Measurements from ENCODE around the gene PRKRA.
"Not testable (repeated sequence)": the region's sequence is repeated elsewhere in the genome, so short reads cannot be mapped to it uniquely, and the experiment has no call there.

PRKRA gene

GRCh38 chr2:178414266-178415247 is 36.4 kb downstream of the PRKRA start:
- peak; percentile 68 for DNase-seq (ENCODE audit: low read depth, low spot score)
- POLR2A ChIA-PET: interaction anchor here (0.7 to 1.5 kb wide), 4 partner anchors 10 to 431 kb away, joined by 3 to 8 read pairs (median 3); partner anchors contain the start of gene RBM45
- peak overlapping the region; percentile 63 for H3K4me3 ChIP-seq (ENCODE audit: low read depth, low read length)
- TF ChIP-seq CTCF (IDR thresholded peaks at IDR 0.05; ENCODE audit: insufficient read depth, low read length, missing control alignments): peak; percentile 95
- CTCF ChIA-PET: interaction anchor here (0.6 to 10.2 kb wide), 51 partner anchors 11 to 641 kb away, joined by 3 to 282 read pairs (median 4); partner anchors contain the start of genes PJVK, PRKRA and RBM45

DNA sequence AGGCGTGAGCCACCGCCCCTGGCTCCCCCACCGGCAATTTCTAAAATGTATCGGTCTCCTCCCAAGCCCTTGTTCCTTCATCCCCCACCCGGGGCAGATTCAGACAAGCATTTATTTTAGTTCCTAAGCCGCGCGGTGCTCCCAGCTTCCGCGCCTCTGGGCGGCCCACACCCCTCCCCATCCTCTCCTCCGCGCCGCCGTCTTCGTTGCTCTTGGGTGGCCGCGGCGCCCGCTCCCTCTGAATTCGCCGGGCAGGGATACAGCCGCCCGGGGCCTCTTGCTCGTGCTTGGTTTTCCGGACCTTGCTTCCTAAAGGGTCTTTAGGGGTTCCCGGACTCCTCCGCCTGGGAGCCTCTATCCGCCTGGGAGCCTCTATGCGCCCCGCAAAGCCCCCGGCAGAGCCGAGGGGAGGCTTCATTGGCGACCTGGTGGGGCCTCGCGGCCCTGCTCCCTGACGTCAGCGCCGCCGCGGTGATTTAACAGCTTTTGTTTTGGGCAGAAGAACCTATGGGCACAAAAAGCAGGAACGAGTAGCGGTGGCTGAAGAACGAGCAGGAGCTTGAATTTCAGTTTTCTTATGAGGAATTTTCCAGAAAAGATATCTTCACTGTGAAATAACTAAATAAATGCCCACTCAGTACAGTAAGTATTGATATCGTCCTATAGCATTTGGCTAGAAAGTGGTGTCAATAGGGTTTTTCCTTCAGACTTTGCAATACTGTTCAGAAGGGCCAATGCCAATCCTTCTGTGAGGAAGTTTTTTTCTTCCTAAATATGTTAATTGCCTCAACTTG is 37.3 kb downstream of the PRKRA start:
- DNase-seq (ENCODE audit: low read depth, low spot score): no peak
- TF ChIP-seq CTCF (IDR thresholded peaks at IDR 0.05; ENCODE audit: insufficient read depth, low read length, missing control alignments): no peak
- CTCF ChIA-PET: interaction anchor here (0.9 to 10.2 kb wide), 36 partner anchors 10 to 430 kb away, joined by 3 to 282 read pairs (median 5); partner anchors contain the start of genes PJVK, PRKRA and RBM45
- peak overlapping the region; percentile 63 for H3K4me3 ChIP-seq (ENCODE audit: low read depth, low read length)
- POLR2A ChIA-PET: interaction anchor here (0.7 to 1.5 kb wide), 4 partner anchors 9 to 430 kb away, joined by 3 to 8 read pairs (median 3); partner anchors contain the start of gene RBM45

DNA sequence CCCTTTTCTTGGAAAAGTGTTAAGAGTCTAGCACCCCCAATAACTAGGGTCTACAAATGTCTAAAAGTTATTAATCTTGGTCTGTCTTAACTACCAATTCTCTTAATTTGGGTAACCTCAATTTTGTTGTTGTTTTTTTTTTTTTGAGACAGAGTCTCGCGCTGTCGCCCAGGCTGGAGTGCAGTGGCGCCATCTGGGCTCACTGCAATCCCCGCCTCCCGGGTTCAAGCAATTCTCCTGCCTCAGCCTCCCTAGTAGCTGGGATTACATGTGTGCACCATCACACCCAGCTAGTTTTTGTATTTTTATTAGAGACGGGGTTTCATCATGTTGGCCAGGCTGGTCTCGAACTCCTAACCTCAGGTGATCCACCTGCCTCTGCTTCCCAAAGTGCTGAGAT is 38.5 kb downstream of the PRKRA start:
- POLR2A ChIA-PET; DNase-seq (ENCODE audit: low read depth, low spot score); H3K4me3 ChIP-seq (ENCODE audit: low read depth, low read length): not testable (repeated sequence)
- CTCF ChIA-PET: interaction anchor here (0.6 to 10.2 kb wide), 6 partner anchors 9 to 318 kb away, joined by 3 to 282 read pairs (median 88); partner anchors contain the start of gene RBM45

- ChIA-PET POLR2A (no interaction called here), CTCF (interaction anchor here (0.6 to 10.2 kb wide), 3 partner anchors 16 to 318 kb away, joined by 3 to 282 read pairs (median 101); partner anchors contain the start of gene RBM45)
- no peak for TF ChIP-seq CTCF (IDR thresholded peaks at IDR 0.05; ENCODE audit: insufficient read depth, low read length, missing control alignments)
- no peak for DNase-seq (ENCODE audit: low read depth, low spot score)
- no peak overlapping the region for H3K4me3 ChIP-seq (ENCODE audit: low read depth, low read length)
These were observed 38.9 kb downstream of the PRKRA start for GRCh38 chr2:178412047-178412446.

- ChIA-PET CTCF (interaction anchor here (0.6 to 1.4 kb wide), 4 partner anchors 11 to 297 kb away, joined by 3 to 6 read pairs (median 3); partner anchors contain the start of gene RBM45), POLR2A (no interaction called here)
- no peak overlapping the region for H3K4me3 ChIP-seq (ENCODE audit: low read depth, low read length)
- no peak for TF ChIP-seq CTCF (IDR thresholded peaks at IDR 0.05; ENCODE audit: insufficient read depth, low read length, missing control alignments)
- no peak for DNase-seq (ENCODE audit: low read depth, low spot score)
These were observed 41.7 kb downstream of the PRKRA start for GRCh38 chr2:178409261-178409660.

DNA sequence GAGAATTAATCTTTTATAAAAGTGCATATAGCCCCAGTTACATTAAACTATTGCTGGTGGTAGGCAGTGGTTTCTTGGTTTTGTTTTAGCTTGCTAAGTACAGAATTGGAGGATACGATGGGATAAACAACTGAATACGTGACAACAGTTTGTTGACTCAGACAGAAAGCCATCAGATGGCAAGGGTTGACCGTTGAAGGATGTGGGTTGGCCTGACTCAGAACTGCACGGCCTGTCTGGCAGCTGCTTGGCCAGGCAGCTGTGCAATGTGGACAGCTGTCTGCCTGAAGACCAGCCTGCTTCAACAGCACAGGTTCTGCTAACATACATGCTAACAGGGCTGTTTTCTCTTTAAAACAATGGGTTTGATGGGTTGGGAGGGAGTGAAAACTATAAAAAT is 46.6 kb downstream of the PRKRA start:
- no peak for TF ChIP-seq CTCF (IDR thresholded peaks at IDR 0.05; ENCODE audit: insufficient read depth, low read length, missing control alignments)
- POLR2A ChIA-PET: interaction anchor here (1.3 to 1.8 kb wide), 2 partner anchors 9 to 47 kb away, joined by 4 to 8 read pairs; partner anchors contain the start of genes PJVK and PRKRA
- H3K4me3 ChIP-seq (ENCODE audit: low read depth, low read length): no peak overlapping the region
- CTCF ChIA-PET: interaction anchor here (0.9 to 7.0 kb wide), 8 partner anchors 10 to 420 kb away, joined by 3 to 74 read pairs (median 4); partner anchors contain the start of gene RBM45
- DNase-seq (ENCODE audit: low read depth, low spot score): no peak
